ENCODE measurements around the gene MBD4. TPM values are rescaled to one million over a fixed set of nuclear protein-coding genes. Genes with fewer than 3 reads are reported as not detected.

Gene MBD4
- total and polyA plus RNA-seq, 2 of the 4 experiments (the other 2 are of a cell fraction), result 13.8 to 15.0 TPM

DNA sequence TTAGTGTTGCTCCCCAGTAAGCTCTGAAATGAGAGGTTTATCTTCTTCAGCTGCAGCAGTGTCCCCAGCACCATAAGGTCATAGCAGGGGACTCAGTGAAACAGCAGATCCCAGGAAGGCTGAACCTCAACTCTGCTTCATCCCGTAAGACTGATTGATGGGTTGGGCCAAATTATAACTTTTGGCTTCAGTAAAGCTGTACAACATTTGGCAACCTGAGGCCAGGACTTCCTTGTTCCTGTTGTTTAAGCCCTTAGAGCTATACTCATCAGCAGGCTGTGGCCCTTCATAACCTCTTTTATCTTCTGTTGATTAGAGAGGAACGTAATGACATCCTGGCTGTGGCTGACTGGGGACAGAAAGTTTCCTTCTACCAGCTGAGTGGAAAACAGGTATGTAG is 29.3 kb upstream of the MBD4 start:
- Histone ChIP-seq H4K5ac (ENCODE audit: low read depth, low read length) (no peak overlapping the region), H3K27me3 (ENCODE audit: control insufficient read depth, insufficient read depth, low read length) (no peaks in the 10 kb centered on the region), H3K23ac (ENCODE audit: low read depth, low read length) (no peak overlapping the region), H3K9me3 (ENCODE audit: control insufficient read depth, insufficient read depth, low read length) (no peaks in the 10 kb centered on the region), H2AK9ac (replicated peaks; ENCODE audit: low read depth, low read length, poor library complexity) (no peak overlapping the region), H4K91ac (ENCODE audit: insufficient read depth, low read depth, low read length) (no peak overlapping the region), H3K18ac (ENCODE audit: low read depth, low read length) (no peak overlapping the region), H3K9me1 (ENCODE audit: insufficient read depth, low read length) (peaks cover 2% of the 10 kb centered on the region; the same call in 1 of the 2 replicates), H3K4me3 (ENCODE audit: insufficient read depth, low read depth, low read length) (no peak overlapping the region), H3K36me3 (ENCODE audit: control insufficient read depth, insufficient read depth, low read length) (peaks cover 8% of the 10 kb centered on the region), H2BK5ac (ENCODE audit: low read depth, low read length, poor library complexity, severe bottlenecking) (no peak overlapping the region), H4K8ac (ENCODE audit: low read depth in 2 of 2, low read length in 2 of 2) (no peak overlapping the region), H3K4me1 (ENCODE audit: control insufficient read depth, insufficient read depth, low read length) (peaks cover 2% of the 10 kb centered on the region; the same call in 1 of the 2 replicates), H2BK15ac (ENCODE audit: low read depth, low read length) (no peak overlapping the region), H3K27ac (ENCODE audit: insufficient read depth, low read length) (no peak overlapping the region), H3K79me1 (ENCODE audit: low read depth in 1 of 2, low read length in 2 of 2) (no peaks in the 10 kb centered on the region), H3K56ac (ENCODE audit: extremely low read depth, insufficient read depth, low read length) (no peak overlapping the region), H4K20me1 (ENCODE audit: insufficient read depth, low read length) (no peaks in the 10 kb centered on the region), H2BK120ac (ENCODE audit: low read depth, low read length) (no peak overlapping the region), H3K9ac (ENCODE audit: low read depth, low read length) (no peak overlapping the region), H2BK20ac (ENCODE audit: low read depth, low read length) (no peak overlapping the region), H3K4me2 (ENCODE audit: low read depth, low read length) (no peak overlapping the region), H3K14ac (replicated peaks; ENCODE audit: low read depth, low read length) (no peak overlapping the region), H2AFZ (replicated peaks; ENCODE audit: low read length, poor library complexity) (no peak overlapping the region), H3K4ac (ENCODE audit: low read depth, low read length) (no peak overlapping the region), H2AK5ac (ENCODE audit: low read depth, low read length) (no peak overlapping the region)
- WGBS, 2 experiments (ENCODE audit: extremely low coverage in 2 of 2, insufficient read length in 1 of 2), result 80% methylated on average over 1 of the region's 2 CpGs; no CpG with 5 or more reads in 1 of the 2 experiments
- BruUV-seq (replicated peaks), result no TSS peak
- ATAC-seq (ENCODE audit: low read depth), result no peak
- in situ Hi-C loops (cut with MboI; ENCODE audit: low sequenced_read_pairs) (no loop called here), intact Hi-C loops (cut with micrococcal nuclease) (no loop called here), dilution Hi-C loops (cut with HindIII; ENCODE audit: low sequenced_read_pairs, unreplicated experiment) (no loop called here)
- TF ChIP-seq BHLHE40 (IDR thresholded peaks at IDR 0.05; ENCODE audit: low read depth, low read length) (no peak), MAFK (IDR thresholded peaks at IDR 0.05; ENCODE audit: low read depth, low read length) (no peak), RAD21 (IDR thresholded peaks at IDR 0.05; ENCODE audit: low read length) (no peak), CEBPB (IDR thresholded peaks at IDR 0.05; ENCODE audit: low read depth, low read length) (no peak), POLR2A (IDR thresholded peaks at IDR 0.05; ENCODE audit: low read depth, low read length) (no peak)
- POLR2A ChIA-PET (ENCODE audit: unreplicated experiment), result no interaction called here
- CTCF ChIA-PET, result no interaction called here
- no peak for DNase-seq

Measured in IMR-90 (cell line).